Right lobe of liver (tissue), 6 donors: ENCODE measurements around the gene OR51E2. TPM values are rescaled to one million over a fixed set of nuclear protein-coding genes. Genes with fewer than 3 reads are reported as not detected.
"Not testable (repeated sequence)": the region's sequence is repeated elsewhere in the genome, so short reads cannot be mapped to it uniquely, and the experiment has no call there.

ENCODE experiments used
- ATAC-seq, 4 donors: fragments of 200-7000 bp; cut with Tn5 transposase; one replicate each; pipeline ENCODE4 v1.9.1; 2020; ENCODE audit warnings: mild to moderate bottlenecking in 4 of 4, moderate library complexity in 4 of 4
- DNase-seq, 3 donors: peaks; one replicate each; pipeline ENCODE4 v3.0.0-alpha.2; 2020
- H3K27ac ChIP-seq, 3 donors: fragments of 200-600 bp; one replicate each; pipeline ENCODE4 v1.8.0; 2022
- H3K27me3 ChIP-seq, 2 donors: fragments of 200-600 bp; one replicate each; pipeline ENCODE4 v1.8.0; 2022
- H3K36me3 ChIP-seq, 4 donors: fragments of 200-600 bp; sonication (generic) in 1 of 4; one replicate each; pipeline versions ENCODE4 v1.5.1 to v1.8.0; 2017 to 2022; ENCODE audit warnings: control low read depth in 1 of 4
- H3K4me1 ChIP-seq, 4 donors: fragments of 200-600 bp; sonication (generic) in 1 of 4; one replicate each; pipeline versions ENCODE4 v1.5.1 to v1.8.0; 2017 to 2022; ENCODE audit warnings: control low read depth in 1 of 4
- H3K4me3 ChIP-seq, 3 donors: fragments of 200-600 bp; one replicate each; pipeline ENCODE4 v1.8.0; 2022
- H3K9me3 ChIP-seq, 4 donors: fragments of 200-600 bp; sonication (generic) in 1 of 4; one replicate each; pipeline versions ENCODE4 v1.5.1 to v1.8.0; 2017 to 2022; ENCODE audit warnings: control low read depth in 1 of 4
- POLR2A ChIP-seq: fragments of 450-650 bp; IDR thresholded peaks from one replicate; pipeline ENCODE4 v1.6.1; 2017; ENCODE audit warnings: antibody characterized with exemption, mild to moderate bottlenecking
- WGBS: methylation state at CpG from one replicate; pipeline ENCODE4 v1.1.6; 2018; ENCODE audit warnings: low coverage, low lambda C conversion rate; ENCODE audit not compliant: insufficient coverage; ENCODE audit errors: missing lambda C conversion rate; 5-methylcytosine and 5-hydroxymethylcytosine counted together
- intact Hi-C, 2 donors: fragments of 100-400 bp; cut with DNase I; formaldehyde crosslinking; loops; one replicate each; pipeline versions ENCODE4 v1.11.2 to v1.14.1; 2022
- long read RNA-seq: library from polyadenylated mRNA; unstranded; transcript quantifications from one replicate; pipeline ENCODE4 v2.0.0, GENCODE V29; 2019
- total RNA-seq, 6 experiments: library from RNA; depleted of rRNA in 2 of 6; stranded (reverse); fragments of >200 nt in 2 of 6; fragmentation: NEBNext Ultra II Directional in 3 of 6; extraction: Animal tissue kit (Norgen Biotek cat#: 25700) in 3 of 6; gene quantifications; one replicate each; pipeline versions ENCODE4 v1.1.0 to v1.2.4, GENCODE V29; 2016 to 2023
- TF ChIP-seq, protein P1 (sequence below), 4 donors: fragments of 200-600 bp in 3 of 4; fragments of 450-650 bp in 1 of 4; IDR thresholded peaks; one replicate each; pipeline versions ENCODE4 v1.5.1 to v1.8.0; 2016 to 2022; ENCODE audit warnings: antibody characterized with exemption in 4 of 4, mild to moderate bottlenecking in 2 of 4
- donor health status: DM: no; HTN: yes; CAD: no.
- donor health status: DM: no; HTN: no; CAD: no.
- donor health status: DM: no; HTN: no; CAD: no.
- donor health status: DM: no; HTN: yes; CAD: no.
- donor health status: DM: no; HTN: yes; CAD: no.

OR51E2 gene, protein sequence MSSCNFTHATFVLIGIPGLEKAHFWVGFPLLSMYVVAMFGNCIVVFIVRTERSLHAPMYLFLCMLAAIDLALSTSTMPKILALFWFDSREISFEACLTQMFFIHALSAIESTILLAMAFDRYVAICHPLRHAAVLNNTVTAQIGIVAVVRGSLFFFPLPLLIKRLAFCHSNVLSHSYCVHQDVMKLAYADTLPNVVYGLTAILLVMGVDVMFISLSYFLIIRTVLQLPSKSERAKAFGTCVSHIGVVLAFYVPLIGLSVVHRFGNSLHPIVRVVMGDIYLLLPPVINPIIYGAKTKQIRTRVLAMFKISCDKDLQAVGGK
- not detected for total RNA-seq
- long read RNA-seq, result 0 reads

DNA sequence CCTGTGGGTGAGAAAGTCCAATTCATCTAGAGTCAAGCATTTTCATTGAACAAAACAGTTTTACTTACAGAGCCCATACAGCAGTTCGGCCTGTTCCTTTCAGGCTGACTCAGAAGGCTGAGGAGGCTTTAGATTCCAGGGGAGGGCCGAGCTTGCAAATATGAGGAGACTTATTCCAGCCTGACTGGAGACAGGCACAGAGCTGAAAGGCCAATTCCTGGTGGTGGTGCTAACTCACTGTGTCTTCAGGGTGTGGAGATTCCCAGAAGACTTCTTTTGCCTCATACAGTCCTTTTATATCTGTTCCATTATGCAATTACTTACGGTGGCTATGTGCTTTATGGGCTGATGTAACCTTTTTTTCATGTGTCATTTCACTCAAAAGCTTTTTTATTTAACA, at the start of gene OR51E2:
Gene OR51E2, minus strand, starts transcription at position 269 of the 400 bp plus-strand sequence. CDS start 15,142 bp downstream, outside the sequence.
- ATAC-seq (no peak), DNase-seq (no peak)
- no peak within 1 kb of the TSS for H3K27ac ChIP-seq
- no peaks in the 10 kb centered on the region for H3K9me3 ChIP-seq
- no peak within 1 kb of the TSS for H3K4me3 ChIP-seq
- intact Hi-C loops, result no loop called here
- H3K4me1 ChIP-seq, result no peaks in the 10 kb centered on the region
- WGBS, result 43% methylated on average over 3 of the region's 3 CpGs
- no peak for TF ChIP-seq POLR2A
- TF ChIP-seq, protein P1, sequence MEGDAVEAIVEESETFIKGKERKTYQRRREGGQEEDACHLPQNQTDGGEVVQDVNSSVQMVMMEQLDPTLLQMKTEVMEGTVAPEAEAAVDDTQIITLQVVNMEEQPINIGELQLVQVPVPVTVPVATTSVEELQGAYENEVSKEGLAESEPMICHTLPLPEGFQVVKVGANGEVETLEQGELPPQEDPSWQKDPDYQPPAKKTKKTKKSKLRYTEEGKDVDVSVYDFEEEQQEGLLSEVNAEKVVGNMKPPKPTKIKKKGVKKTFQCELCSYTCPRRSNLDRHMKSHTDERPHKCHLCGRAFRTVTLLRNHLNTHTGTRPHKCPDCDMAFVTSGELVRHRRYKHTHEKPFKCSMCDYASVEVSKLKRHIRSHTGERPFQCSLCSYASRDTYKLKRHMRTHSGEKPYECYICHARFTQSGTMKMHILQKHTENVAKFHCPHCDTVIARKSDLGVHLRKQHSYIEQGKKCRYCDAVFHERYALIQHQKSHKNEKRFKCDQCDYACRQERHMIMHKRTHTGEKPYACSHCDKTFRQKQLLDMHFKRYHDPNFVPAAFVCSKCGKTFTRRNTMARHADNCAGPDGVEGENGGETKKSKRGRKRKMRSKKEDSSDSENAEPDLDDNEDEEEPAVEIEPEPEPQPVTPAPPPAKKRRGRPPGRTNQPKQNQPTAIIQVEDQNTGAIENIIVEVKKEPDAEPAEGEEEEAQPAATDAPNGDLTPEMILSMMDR (IDR thresholded peaks at IDR 0.05), result no peak
- no peaks in the 10 kb centered on the region for H3K36me3 ChIP-seq
- H3K27me3 ChIP-seq, result no peaks in the 10 kb centered on the region

DNA sequence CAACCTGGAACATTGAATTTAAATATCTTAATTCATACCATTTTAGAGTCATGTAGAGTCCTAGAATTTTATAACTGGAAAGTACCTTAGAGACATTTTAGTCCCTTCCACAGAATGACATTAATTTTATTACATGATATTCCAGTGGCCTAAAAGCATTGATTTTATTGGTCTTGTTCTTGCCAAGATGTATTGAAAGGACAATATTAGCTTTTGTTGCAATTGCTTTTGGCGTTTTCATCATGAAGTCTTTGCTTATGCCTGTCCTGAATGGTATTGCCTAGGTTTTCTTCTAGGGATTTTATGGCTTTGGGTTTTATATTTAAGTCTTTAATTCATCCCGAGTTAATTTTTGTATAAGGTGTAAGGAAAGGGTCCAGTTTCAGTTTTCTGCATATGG, 43.1 kb upstream of the OR51E2 start:
- TF ChIP-seq POLR2A, result no peak
- TF ChIP-seq, protein P1 (IDR thresholded peaks at IDR 0.05), result no peak
- H3K4me1 ChIP-seq, result no peaks in the 10 kb centered on the region
- intact Hi-C loops, result no loop called here
- H3K27me3 ChIP-seq, result no peaks in the 10 kb centered on the region
- no peaks in the 10 kb centered on the region for H3K9me3 ChIP-seq
- no peak overlapping the region for H3K27ac ChIP-seq
- WGBS, result 34% methylated on average over 2 of the region's 2 CpGs
- H3K36me3 ChIP-seq, result no peaks in the 10 kb centered on the region
- DNase-seq (no peak), ATAC-seq (no peak)
- no peak overlapping the region for H3K4me3 ChIP-seq

DNA sequence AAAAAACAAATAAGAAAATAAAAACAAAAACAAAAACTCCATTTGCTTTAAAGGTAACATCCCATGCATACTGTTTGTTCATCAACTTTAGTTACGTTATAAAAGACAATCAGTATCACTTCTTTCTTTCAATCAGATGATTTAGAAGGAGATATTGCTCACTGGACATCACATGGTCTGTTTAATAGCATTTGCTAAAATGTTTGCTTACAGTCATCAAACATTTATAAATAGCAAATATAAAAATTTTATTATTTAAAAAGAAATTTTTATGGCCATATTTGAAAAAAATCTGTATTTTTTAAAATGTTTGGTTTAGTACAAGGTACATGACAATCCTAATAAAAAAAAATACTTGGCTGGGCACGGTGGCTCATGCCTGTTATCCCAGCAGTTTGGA, 29.5 kb upstream of the OR51E2 start:
- intact Hi-C loops, result no loop called here
- TF ChIP-seq, protein P1 (IDR thresholded peaks at IDR 0.05), result no peak
- TF ChIP-seq POLR2A, result no peak
- Histone ChIP-seq H3K4me1 (no peaks in the 10 kb centered on the region), H3K4me3 (no peak overlapping the region), H3K9me3 (no peaks in the 10 kb centered on the region), H3K27ac (no peak overlapping the region), H3K36me3 (no peaks in the 10 kb centered on the region), H3K27me3 (no peaks in the 10 kb centered on the region)
- WGBS, result 79% methylated on average over 2 of the region's 2 CpGs
- DNase-seq (no peak), ATAC-seq (no peak)

DNA sequence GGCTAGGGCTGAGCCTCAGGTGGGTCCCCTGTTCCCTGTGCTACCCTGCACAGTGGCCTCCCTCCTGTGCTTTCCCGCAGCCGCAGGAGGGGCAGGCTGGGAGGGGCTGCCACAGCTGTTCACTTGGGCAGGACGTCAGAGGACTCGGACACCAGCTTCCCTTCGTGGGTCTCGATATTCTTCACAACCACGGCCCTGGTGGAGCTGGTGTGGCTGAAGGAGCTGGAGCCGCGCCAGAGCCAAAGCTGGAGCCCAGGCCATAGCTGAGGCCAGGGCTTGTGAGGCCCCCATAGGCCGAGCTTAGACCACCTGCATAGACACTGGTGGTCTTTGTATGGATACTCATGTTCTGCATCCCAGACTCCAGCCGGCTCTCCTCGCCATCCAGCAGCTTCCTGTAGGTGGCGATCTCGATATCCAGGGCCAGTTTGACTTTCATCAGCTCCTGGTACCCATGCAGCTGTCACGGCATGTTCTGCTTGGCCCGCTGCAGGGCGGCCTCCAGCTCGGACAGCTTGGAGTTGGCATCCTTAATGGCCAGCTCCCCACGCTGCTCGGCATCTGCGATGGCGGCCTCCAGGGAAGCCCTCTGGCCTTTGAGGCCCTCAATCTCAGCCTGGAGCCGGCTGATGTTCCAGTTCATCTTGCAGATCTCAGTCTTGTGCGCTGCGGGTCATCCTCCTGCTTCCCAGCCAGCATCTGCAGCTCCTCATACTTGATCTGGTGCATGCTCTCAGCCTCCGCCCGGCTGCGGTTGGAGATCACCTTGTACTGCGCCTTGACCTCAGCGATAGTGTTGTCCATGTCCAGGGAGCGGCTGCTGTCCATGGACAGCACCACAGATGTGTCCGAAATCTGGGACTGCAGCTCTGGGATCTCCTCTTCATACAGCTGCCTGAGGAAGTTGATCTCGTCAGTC, 25.2 kb upstream of the OR51E2 start:
- ATAC-seq, H3K36me3 ChIP-seq, H3K27ac ChIP-seq, H3K9me3 ChIP-seq, H3K27me3 ChIP-seq, H3K4me3 ChIP-seq, H3K4me1 ChIP-seq, intact Hi-C loops: not testable (repeated sequence)
- 59% methylated on average over 7 of the region's 33 CpGs for WGBS
- peak in 1 of 3 donors; percentile 17 for DNase-seq

DNA sequence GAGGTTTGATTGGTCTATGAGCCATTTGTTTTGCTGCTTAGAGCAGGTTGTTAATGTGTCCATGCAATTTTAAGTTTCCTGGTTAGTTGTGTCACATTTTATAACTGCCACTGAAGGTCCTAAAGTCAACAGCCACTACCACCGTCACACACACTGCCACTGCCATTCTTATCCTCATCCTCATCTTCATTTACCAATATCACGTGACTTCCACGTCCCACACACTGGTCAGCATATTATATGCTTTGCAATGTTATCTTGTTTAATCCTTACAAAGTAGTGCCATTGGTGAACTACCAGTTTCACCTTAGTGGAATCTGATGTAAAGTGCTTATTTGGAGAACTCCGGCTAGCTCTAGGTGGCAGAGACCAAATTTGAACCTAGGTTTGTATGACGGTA, 16.6 kb upstream of the OR51E2 start:
- Histone ChIP-seq H3K27me3 (no peaks in the 10 kb centered on the region), H3K27ac (no peak overlapping the region)
- intact Hi-C loops, result no loop called here

More for the DNA sequence above, 16.6 kb upstream of the OR51E2 start:
- ATAC-seq (no peak), DNase-seq (no peak)
- TF ChIP-seq, protein P1 (IDR thresholded peaks at IDR 0.05), result no peak
- no peak for TF ChIP-seq POLR2A
- Histone ChIP-seq H3K36me3 (no peaks in the 10 kb centered on the region), H3K4me1 (no peaks in the 10 kb centered on the region), H3K9me3 (no peaks in the 10 kb centered on the region), H3K4me3 (no peak overlapping the region)
- 25% methylated on average over 5 of the region's 5 CpGs for WGBS
